WTC11 (cell line): ENCODE results near the gene KLHL9. TPM values are rescaled to one million over a fixed set of nuclear protein-coding genes. Genes with fewer than 3 reads are reported as not detected.

Experiments
- ATAC-seq: fragments of 200-7000 bp; cut with Tn5 transposase; 2 replicates; pipeline ENCODE4 v1.10.0; 2021; ENCODE audit warnings: mild to moderate bottlenecking, moderate library complexity
- CTCF ChIA-PET: fragments of 300-600 bp; sonication (Branson Sonifier 250); formaldehyde crosslinking; loops from one replicate; lab custom pipeline; 2021; ENCODE audit warnings: antibody characterized with exemption; lab: Charles Lee
- POLR2A ChIA-PET: fragments of 350-600 bp; sonication (Branson Sonifier 250); formaldehyde crosslinking; loops from one replicate; lab custom pipeline; 2021; ENCODE audit warnings: antibody characterized with exemption; lab: Charles Lee
- DNase-seq: peaks from one replicate; pipeline ENCODE4 v3.0.0; 2021; ENCODE audit warnings: low spot score
- H3K27ac Mint-ChIP-seq: 2 replicates; pipeline ENCODE4 v1.8.0; 2021; ENCODE audit warnings: mixed read lengths
- H3K27me3 Mint-ChIP-seq: 2 replicates; pipeline ENCODE4 v1.8.0; 2021; ENCODE audit warnings: low read depth, mild to moderate bottlenecking, moderate library complexity, mixed read lengths
- H3K36me3 Mint-ChIP-seq: 2 replicates; pipeline ENCODE4 v1.8.0; 2021; ENCODE audit warnings: mixed read lengths
- H3K4me1 Mint-ChIP-seq: 2 replicates; pipeline ENCODE4 v1.8.0; 2022; ENCODE audit warnings: mixed read lengths
- H3K4me3 Mint-ChIP-seq: 2 replicates; pipeline ENCODE4 v1.8.0; 2021; ENCODE audit warnings: mild to moderate bottlenecking, moderate library complexity, mixed read lengths
- H3K9me3 Mint-ChIP-seq: 2 replicates; pipeline ENCODE4 v1.8.0; 2021; ENCODE audit warnings: mixed read lengths
- CTCF ChIP-seq: fragments of 200-600 bp; IDR thresholded peaks from 2 replicates; pipeline ENCODE4 v1.8.0; 2022; ENCODE audit warnings: antibody characterized with exemption
- E2F4 ChIP-seq: sonication (generic); formaldehyde crosslinking; IDR thresholded peaks from 2 replicates; pipeline ENCODE4 v1.8.1; 2022; ENCODE audit warnings: low read depth, mild to moderate bottlenecking, moderate library complexity, missing genetic modification reagents, borderline replicate concordance
- ESRRA ChIP-seq: sonication (generic); formaldehyde crosslinking; IDR thresholded peaks from 2 replicates; pipeline ENCODE4 v1.8.1; 2022; ENCODE audit warnings: mild to moderate bottlenecking, missing genetic modification reagents, borderline replicate concordance
- FOXK1 ChIP-seq: sonication (generic); formaldehyde crosslinking; IDR thresholded peaks from 2 replicates; pipeline ENCODE4 v1.8.0; 2022; ENCODE audit warnings: mild to moderate bottlenecking, moderate library complexity, missing genetic modification reagents
- IRF2 ChIP-seq: sonication (generic); formaldehyde crosslinking; IDR thresholded peaks from 2 replicates; pipeline ENCODE4 v1.8.0; 2022; ENCODE audit warnings: low read depth, missing genetic modification reagents, borderline replicate concordance
- MXD4 ChIP-seq: fragments of 250-450 bp; sonication (Bioruptor Pico); IDR thresholded peaks from 2 replicates; pipeline ENCODE4 v1.8.0; 2021; ENCODE audit warnings: mild to moderate bottlenecking, moderate library complexity, borderline replicate concordance
- SOX15 ChIP-seq: fragments of 250-450 bp; sonication (Bioruptor Pico); IDR thresholded peaks from 2 replicates; pipeline ENCODE4 v1.9.0; 2021; ENCODE audit warnings: mild to moderate bottlenecking
- TEAD4 ChIP-seq: sonication (generic); formaldehyde crosslinking; IDR thresholded peaks from 2 replicates; pipeline ENCODE4 v1.8.0; 2022; ENCODE audit warnings: mild to moderate bottlenecking, missing genetic modification reagents
- ZBTB43 ChIP-seq: sonication (generic); formaldehyde crosslinking; IDR thresholded peaks from 2 replicates; pipeline ENCODE4 v1.8.1; 2023; ENCODE audit warnings: mild to moderate bottlenecking, missing genetic modification reagents
- ZMAT4 ChIP-seq: fragments of 250-450 bp; sonication (Bioruptor Pico); IDR thresholded peaks from 2 replicates; pipeline ENCODE4 v1.9.0; 2021; ENCODE audit warnings: mild to moderate bottlenecking
- ZNF263 ChIP-seq: sonication (generic); formaldehyde crosslinking; IDR thresholded peaks from 2 replicates; pipeline ENCODE4 v1.8.1; 2022; ENCODE audit warnings: low read depth, mild to moderate bottlenecking, moderate library complexity, missing genetic modification reagents
- ZNF423 ChIP-seq: fragments of 250-450 bp; sonication (Bioruptor Pico); IDR thresholded peaks from 2 replicates; pipeline ENCODE4 v2.1.2; 2022; ENCODE audit warnings: mild to moderate bottlenecking, moderate library complexity
- ZNF532 ChIP-seq: fragments of 250-450 bp; sonication (Bioruptor Pico); IDR thresholded peaks from 2 replicates; pipeline ENCODE4 v1.9.0; 2021; ENCODE audit warnings: mild to moderate bottlenecking, borderline replicate concordance
- total RNA-seq: library from RNA; stranded (reverse); gene quantifications from 3 replicates; pipeline ENCODE4 v1.2.3, GENCODE V29; 2021

Gene KLHL9
- total RNA-seq, 1 experiment from 2014 or later, result 17.4 TPM

- no peak for ATAC-seq
- CTCF ChIA-PET, result interaction anchor here (1.4 kb wide), 1 partner anchor 114 kb away, joined by 6 read pairs; no protein-coding TSS in a partner anchor
- Mint-ChIP-seq H3K9me3 (no peaks in the 10 kb centered on the region), H3K36me3 (no peaks in the 10 kb centered on the region)
- no peak for TF ChIP-seq E2F4 (CRISPR knock-in tag)
- TF ChIP-seq, all 79 proteins: peak for 0
- Mint-ChIP-seq H3K27me3 (peaks cover 8% of the 10 kb centered on the region), H3K4me1 (peaks cover 4% of the 10 kb centered on the region), H3K4me3 (no peak overlapping the region), H3K27ac (no peak overlapping the region)
- POLR2A ChIA-PET, result no interaction called here
- no peak for DNase-seq
These were observed 14.7 kb downstream of the KLHL9 start for GRCh38 chr9:21320465-21320864.

- TF ChIP-seq ZNF423 (no peak), ZNF532 (CRISPR knock-in tag) (no peak), ZBTB43 (CRISPR knock-in tag) (no peak), SOX15 (CRISPR knock-in tag) (no peak), TEAD4 (CRISPR knock-in tag) (no peak), CTCF (peak; percentile 48)
- no peak overlapping the region for H3K4me3 Mint-ChIP-seq
- peak; percentile 76 for ATAC-seq
These were observed 17.0 kb downstream of the KLHL9 start for GRCh38 chr9:21317956-21318923.

GRCh38 chr9:21316860-21317259 is 18.3 kb downstream of the KLHL9 start:
- peak; percentile 53 for ATAC-seq
- H3K27me3 Mint-ChIP-seq, result peaks cover 14% of the 10 kb centered on the region
- DNase-seq, result no peak
- no peak overlapping the region for H3K27ac Mint-ChIP-seq
- CTCF ChIA-PET, result interaction anchor here (1.0 to 2.7 kb wide), 5 partner anchors 9 to 138 kb away, joined by 3 to 21 read pairs (median 6); no protein-coding TSS in a partner anchor
- peaks cover 4% of the 10 kb centered on the region for H3K4me1 Mint-ChIP-seq
- POLR2A ChIA-PET, result no interaction called here
- H3K4me3 Mint-ChIP-seq, result no peak overlapping the region
- TF ChIP-seq MXD4 (CRISPR knock-in tag) (no peak), ZNF263 (CRISPR knock-in tag) (no peak), FOXK1 (CRISPR knock-in tag) (no peak), ZMAT4 (CRISPR knock-in tag) (no peak), ZNF423 (no peak), IRF2 (CRISPR knock-in tag) (no peak), ESRRA (CRISPR knock-in tag) (no peak)
- H3K9me3 Mint-ChIP-seq, result peaks cover 6% of the 10 kb centered on the region
- H3K36me3 Mint-ChIP-seq, result 0 out of 2 replicates have a peak, but pooled peaks cover 2% of the 10 kb centered on the region

More at GRCh38 chr9:21317956-21318923, 17.0 kb downstream of the KLHL9 start:
- Mint-ChIP-seq H3K27me3 (peaks cover 12% of the 10 kb centered on the region), H3K9me3 (no peaks in the 10 kb centered on the region), H3K36me3 (no peaks in the 10 kb centered on the region), H3K27ac (no peak overlapping the region), H3K4me1 (peaks cover 4% of the 10 kb centered on the region)
- DNase-seq, result peak; percentile 22
- ChIA-PET CTCF (interaction anchor here (0.6 to 2.7 kb wide), 30 partner anchors 8 to 761 kb away, joined by 3 to 29 read pairs (median 6); partner anchors contain the start of genes IFNA7, IFNW1 and KLHL9), POLR2A (interaction anchor here (0.5 kb wide), 1 partner anchor 260 kb away, joined by 4 read pairs; no protein-coding TSS in a partner anchor)
